ENCODE results near the gene HTRA3.

HTRA3 gene

GRCh38 chr4:8270912-8271815, 1.6 kb downstream of the HTRA3 start:
- DNase-seq (ENCODE audit: low spot score) = no peak
- TF ChIP-seq CTCF (IDR thresholded peaks at IDR 0.05; ENCODE audit: extremely low read depth, missing control alignments) = no peak

GRCh38 chr4:8271821-8272220, 2.3 kb downstream of the HTRA3 start:
- no peak for DNase-seq (ENCODE audit: low spot score)
- no peak for TF ChIP-seq CTCF (IDR thresholded peaks at IDR 0.05; ENCODE audit: extremely low read depth, missing control alignments)

- no peak for DNase-seq (ENCODE audit: low spot score)
- no peak for TF ChIP-seq CTCF (IDR thresholded peaks at IDR 0.05; ENCODE audit: extremely low read depth, missing control alignments)
These were observed 3.2 kb downstream of the HTRA3 start for GRCh38 chr4:8272472-8273428.

- no peak for TF ChIP-seq CTCF (IDR thresholded peaks at IDR 0.05; ENCODE audit: extremely low read depth, missing control alignments)
- DNase-seq (ENCODE audit: low spot score) = no peak
These were observed 3.9 kb downstream of the HTRA3 start for GRCh38 chr4:8273450-8273849.

GRCh38 chr4:8274066-8274652, 4.6 kb downstream of the HTRA3 start:
- TF ChIP-seq CTCF (IDR thresholded peaks at IDR 0.05; ENCODE audit: extremely low read depth, missing control alignments) = no peak
- no peak for DNase-seq (ENCODE audit: low spot score)

- DNase-seq (ENCODE audit: low spot score) = no peak
- no peak for TF ChIP-seq CTCF (IDR thresholded peaks at IDR 0.05; ENCODE audit: extremely low read depth, missing control alignments)
These were observed 5.4 kb downstream of the HTRA3 start for GRCh38 chr4:8274765-8275547.

All from GM20000 (cell line).